ENCODE results near the gene SEC14L1. TPM values are rescaled to one million over a fixed set of nuclear protein-coding genes. Genes with fewer than 3 reads are reported as not detected.

The SEC14L1 gene
- total RNA-seq, 2 donors from 2014 or later = 89.0 to 105 TPM

DNA sequence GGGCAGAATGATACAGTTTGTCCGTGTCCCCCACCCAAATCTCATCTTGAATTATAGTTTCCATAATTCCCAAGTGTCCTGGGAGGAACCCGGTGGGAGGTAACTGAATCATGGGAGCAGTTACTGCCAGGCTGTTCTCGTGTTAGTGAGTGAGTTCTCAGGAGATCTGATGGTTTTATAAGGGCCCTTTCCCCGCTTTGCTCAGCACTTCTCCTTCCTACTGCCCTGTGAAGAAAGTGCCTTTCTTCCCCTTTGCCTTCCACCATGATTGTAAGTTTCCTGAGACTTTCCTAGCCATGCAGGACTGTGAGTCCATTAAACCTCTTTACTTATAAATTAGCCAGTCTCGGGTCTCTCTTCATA, 28.9 kb upstream of the SEC14L1 start:
- ATAC-seq (ENCODE audit: insufficient number of reproducible peaks, low FRiP score, low read depth) (no peak), DNase-seq (ENCODE audit: low spot score) (no peak)
- Histone ChIP-seq H3K27ac (peak overlapping the region in 1 of 2 donors; percentile 40), H3K4me1 (ENCODE audit: control insufficient read depth in 1 of 2, low read depth in 2 of 2) (peaks cover 25 to 43% of the 10 kb centered on the region in 2 donors), H3K27me3 (replicated peaks; ENCODE audit: insufficient read depth) (no peaks in the 10 kb centered on the region), H3K4me3 (no peak overlapping the region), H3K9me3 (no peaks in the 10 kb centered on the region), H3K36me3 (no peaks in the 10 kb centered on the region)
- TF ChIP-seq, protein P1, sequence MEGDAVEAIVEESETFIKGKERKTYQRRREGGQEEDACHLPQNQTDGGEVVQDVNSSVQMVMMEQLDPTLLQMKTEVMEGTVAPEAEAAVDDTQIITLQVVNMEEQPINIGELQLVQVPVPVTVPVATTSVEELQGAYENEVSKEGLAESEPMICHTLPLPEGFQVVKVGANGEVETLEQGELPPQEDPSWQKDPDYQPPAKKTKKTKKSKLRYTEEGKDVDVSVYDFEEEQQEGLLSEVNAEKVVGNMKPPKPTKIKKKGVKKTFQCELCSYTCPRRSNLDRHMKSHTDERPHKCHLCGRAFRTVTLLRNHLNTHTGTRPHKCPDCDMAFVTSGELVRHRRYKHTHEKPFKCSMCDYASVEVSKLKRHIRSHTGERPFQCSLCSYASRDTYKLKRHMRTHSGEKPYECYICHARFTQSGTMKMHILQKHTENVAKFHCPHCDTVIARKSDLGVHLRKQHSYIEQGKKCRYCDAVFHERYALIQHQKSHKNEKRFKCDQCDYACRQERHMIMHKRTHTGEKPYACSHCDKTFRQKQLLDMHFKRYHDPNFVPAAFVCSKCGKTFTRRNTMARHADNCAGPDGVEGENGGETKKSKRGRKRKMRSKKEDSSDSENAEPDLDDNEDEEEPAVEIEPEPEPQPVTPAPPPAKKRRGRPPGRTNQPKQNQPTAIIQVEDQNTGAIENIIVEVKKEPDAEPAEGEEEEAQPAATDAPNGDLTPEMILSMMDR (IDR thresholded peaks at IDR 0.05) = no peak

GRCh38 chr17:77115510-77115909, 25.3 kb upstream of the SEC14L1 start:
- no peak for ATAC-seq (ENCODE audit: insufficient number of reproducible peaks, low FRiP score, low read depth)
- TF ChIP-seq, protein P1 (IDR thresholded peaks at IDR 0.05) = no peak
- Histone ChIP-seq H3K4me3 (no peak overlapping the region), H3K4me1 (ENCODE audit: control insufficient read depth in 1 of 2, low read depth in 2 of 2) (peaks cover 18 to 28% of the 10 kb centered on the region in 2 donors), H3K36me3 (no peaks in the 10 kb centered on the region), H3K27me3 (replicated peaks; ENCODE audit: insufficient read depth) (no peaks in the 10 kb centered on the region), H3K9me3 (no peaks in the 10 kb centered on the region), H3K27ac (peak overlapping the region in 1 of 2 donors; percentile 47)
- no peak for DNase-seq (ENCODE audit: low spot score)

DNA sequence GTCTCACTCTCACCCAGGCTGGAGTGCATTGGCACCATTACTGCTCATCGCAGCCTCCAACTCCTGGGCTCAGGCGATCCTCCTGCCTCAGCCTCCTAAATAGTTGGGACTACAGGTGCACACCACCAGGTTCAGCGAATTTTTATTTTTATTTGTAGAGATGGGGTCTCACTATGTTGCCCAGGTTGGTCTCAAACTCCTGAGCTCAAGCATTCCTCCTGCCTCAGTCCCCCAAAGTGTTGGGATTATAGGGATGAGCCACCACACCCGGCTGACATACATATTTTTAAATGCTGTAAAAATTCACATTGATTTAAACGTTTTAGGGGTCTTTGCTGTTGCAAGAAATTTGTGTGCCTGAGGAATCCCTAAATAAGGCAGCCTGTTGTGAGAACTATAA, 24.8 kb upstream of the SEC14L1 start:
- Histone ChIP-seq H3K4me3 (no peak overlapping the region), H3K27ac (peak overlapping the region; percentile 18 to 47), H3K36me3 (no peaks in the 10 kb centered on the region), H3K9me3 (no peaks in the 10 kb centered on the region), H3K4me1 (ENCODE audit: control insufficient read depth in 1 of 2, low read depth in 2 of 2) (peaks cover 18 to 27% of the 10 kb centered on the region in 2 donors), H3K27me3 (replicated peaks; ENCODE audit: insufficient read depth) (no peaks in the 10 kb centered on the region)
- DNase-seq (ENCODE audit: low spot score) (no peak), ATAC-seq (ENCODE audit: insufficient number of reproducible peaks, low FRiP score, low read depth) (no peak)
- TF ChIP-seq, protein P1 (IDR thresholded peaks at IDR 0.05) = no peak

DNA sequence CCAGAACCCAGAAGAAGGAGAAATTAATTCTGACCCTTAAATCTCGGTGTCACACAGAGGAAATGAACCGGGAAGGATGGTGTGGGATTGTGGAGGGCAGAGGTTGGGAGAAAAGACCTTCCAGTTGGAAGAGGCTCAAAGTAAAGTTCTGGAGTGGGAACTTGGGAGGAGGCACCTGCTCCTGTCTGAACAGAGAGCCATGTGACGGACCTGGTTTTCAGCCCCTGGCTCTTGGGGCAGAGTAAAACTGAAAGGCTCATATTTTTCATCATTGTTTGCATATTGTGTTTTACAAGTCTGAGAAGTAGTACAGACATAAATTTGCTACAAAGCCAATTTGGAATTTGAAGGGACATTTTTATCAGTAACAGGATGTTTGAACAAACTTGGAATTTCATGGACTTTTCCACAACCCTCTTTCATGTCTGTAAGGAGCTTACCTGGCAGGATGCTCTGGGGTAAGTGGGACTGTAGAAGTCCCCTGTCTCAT, 24.4 kb upstream of the SEC14L1 start:
- peak overlapping the region; percentile 18 to 47 for H3K27ac ChIP-seq
- DNase-seq (ENCODE audit: low spot score) (no peak), ATAC-seq (ENCODE audit: insufficient number of reproducible peaks, low FRiP score, low read depth) (no peak)
- peaks cover 20 to 27% of the 10 kb centered on the region in 2 donors for H3K4me1 ChIP-seq (ENCODE audit: control insufficient read depth in 1 of 2, low read depth in 2 of 2)
- no peaks in the 10 kb centered on the region for H3K9me3 ChIP-seq
- H3K36me3 ChIP-seq = no peaks in the 10 kb centered on the region
- H3K4me3 ChIP-seq = no peak overlapping the region
- H3K27me3 ChIP-seq (replicated peaks; ENCODE audit: insufficient read depth) = no peaks in the 10 kb centered on the region
- TF ChIP-seq, protein P1 (IDR thresholded peaks at IDR 0.05) = no peak

DNA sequence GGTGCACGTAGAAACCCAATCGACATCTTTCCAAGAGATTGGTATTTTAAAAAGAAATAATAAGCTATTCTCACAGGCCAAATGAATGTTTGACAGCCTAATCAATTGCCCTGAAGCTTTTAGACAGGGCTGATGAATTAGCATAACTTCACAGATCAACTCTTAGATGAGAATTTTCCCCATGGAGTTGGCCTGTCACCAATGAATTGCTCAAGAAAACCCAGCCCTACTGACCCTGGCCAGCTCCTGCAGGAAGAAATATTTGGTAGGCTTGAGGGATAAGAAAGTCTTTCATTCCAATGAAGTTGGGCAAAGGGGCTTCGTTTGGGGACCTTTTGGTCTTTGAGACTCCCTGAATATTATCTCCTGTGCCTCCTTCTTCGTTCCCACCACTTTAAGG, 23.4 kb upstream of the SEC14L1 start:
- Histone ChIP-seq H3K27me3 (replicated peaks; ENCODE audit: insufficient read depth) (no peaks in the 10 kb centered on the region), H3K4me3 (no peak overlapping the region), H3K27ac (peak overlapping the region in 1 of 2 donors; percentile 30), H3K36me3 (no peaks in the 10 kb centered on the region), H3K4me1 (ENCODE audit: control insufficient read depth in 1 of 2, low read depth in 2 of 2) (peaks cover 30 to 34% of the 10 kb centered on the region in 2 donors), H3K9me3 (no peaks in the 10 kb centered on the region)
- TF ChIP-seq, protein P1 (IDR thresholded peaks at IDR 0.05) = no peak
- ATAC-seq (ENCODE audit: insufficient number of reproducible peaks, low FRiP score, low read depth) = no peak
- no peak for DNase-seq (ENCODE audit: low spot score)
